Myocyte (in vitro differentiated cells): ENCODE data around the gene ADCY1. TPM values are rescaled to one million over a fixed set of nuclear protein-coding genes. Genes with fewer than 3 reads are reported as not detected.
A peak's percentile ranks its signal among the peaks of the same experiment; 100 is the strongest.

Source experiments
- DNase-seq: peaks from one replicate; pipeline ENCODE4 v3.0.0-alpha.2; 2012; ENCODE audit warnings: low read depth
- total RNA-seq: library from RNA; depleted of rRNA; stranded (reverse); fragments of >200 nt; gene quantifications from 2 replicates; pipeline ENCODE4 v1.2.3, GENCODE V29; 2014

Gene ADCY1
- total RNA-seq, 1 donor from 2014 or later: 0.40 TPM

- no peak for DNase-seq
Observed at GRCh38 chr7:45689797-45690761, 115.9 kb downstream of the ADCY1 start.

- DNase-seq: no peak
Observed at GRCh38 chr7:45690762-45691150, 116.6 kb downstream of the ADCY1 start.

- no peak for DNase-seq
Observed at GRCh38 chr7:45691155-45691656, 117.0 kb downstream of the ADCY1 start.

GRCh38 chr7:45692031-45692430 lies 117.9 kb downstream of the ADCY1 start:
- no peak for DNase-seq

GRCh38 chr7:45695249-45695995 lies 121.3 kb downstream of the ADCY1 start:
- DNase-seq: no peak

GRCh38 chr7:45696476-45696875 lies 122.3 kb downstream of the ADCY1 start:
- no peak for DNase-seq

GRCh38 chr7:45697576-45698136 lies 123.5 kb downstream of the ADCY1 start:
- DNase-seq: no peak

- DNase-seq: no peak
Observed at GRCh38 chr7:45698303-45699014, 124.3 kb downstream of the ADCY1 start.

- DNase-seq: no peak
Observed at GRCh38 chr7:45699015-45699309, 124.8 kb downstream of the ADCY1 start.

- DNase-seq: no peak
Observed at GRCh38 chr7:45699726-45700390, 125.7 kb downstream of the ADCY1 start.

DNA sequence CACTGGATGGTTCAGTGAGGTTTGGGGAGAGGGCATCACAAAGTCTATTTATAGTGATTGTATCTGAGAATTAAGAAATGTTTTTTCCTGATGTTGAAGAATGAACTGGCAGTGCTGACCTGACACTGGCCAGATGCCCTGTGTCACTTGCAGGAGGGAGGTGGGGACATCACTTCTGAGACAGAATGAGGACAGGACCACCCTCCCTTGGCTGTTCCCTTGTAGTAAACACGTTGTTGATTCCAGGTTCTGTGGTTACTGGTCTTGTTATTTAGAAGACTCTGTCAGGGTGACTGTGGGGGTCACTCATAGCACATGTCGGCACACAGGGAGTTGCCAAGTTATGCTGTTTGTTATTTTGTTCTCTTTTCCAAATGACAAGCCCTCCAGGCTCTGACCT lies 126.4 kb downstream of the ADCY1 start:
- no peak for DNase-seq

DNA sequence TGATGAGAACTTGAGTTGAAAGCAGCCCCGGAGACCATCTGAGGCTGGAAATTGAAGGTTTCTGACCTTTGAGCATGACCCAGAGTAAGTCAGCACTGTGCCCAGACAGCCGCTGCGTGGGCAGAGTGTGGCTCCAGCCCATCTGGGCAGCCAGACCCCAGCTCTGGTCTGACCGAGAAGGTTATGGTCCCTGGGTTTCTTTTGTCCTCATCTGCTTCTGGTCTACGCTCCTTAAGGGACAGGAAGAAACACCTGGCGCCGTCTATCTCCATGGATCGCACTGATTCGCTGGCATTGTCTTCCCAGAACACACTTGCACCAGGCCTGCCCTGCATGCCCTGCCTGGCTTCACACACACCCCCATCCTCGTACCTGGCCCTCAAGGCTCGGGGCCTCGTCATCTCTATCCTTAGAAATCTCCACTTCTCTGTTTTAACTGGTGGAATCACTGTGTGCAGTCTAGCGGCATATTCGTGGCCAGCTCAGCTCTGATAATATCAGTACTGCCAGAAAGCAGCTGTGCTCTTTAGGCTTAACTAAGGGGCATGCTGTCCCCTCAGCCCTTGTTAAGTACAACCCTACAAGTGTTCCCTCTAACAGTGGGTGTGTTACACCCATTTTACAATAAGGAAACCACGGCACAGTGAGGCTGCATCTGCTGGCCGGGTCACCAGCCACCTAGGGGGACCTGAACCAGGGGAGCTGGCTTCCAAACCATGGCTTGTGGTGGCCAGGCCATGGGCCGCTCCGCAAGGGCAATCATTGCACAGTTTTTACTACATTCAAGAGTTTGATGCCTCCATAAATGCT lies 127.7 kb downstream of the ADCY1 start:
- peak; percentile 66 for DNase-seq

DNA sequence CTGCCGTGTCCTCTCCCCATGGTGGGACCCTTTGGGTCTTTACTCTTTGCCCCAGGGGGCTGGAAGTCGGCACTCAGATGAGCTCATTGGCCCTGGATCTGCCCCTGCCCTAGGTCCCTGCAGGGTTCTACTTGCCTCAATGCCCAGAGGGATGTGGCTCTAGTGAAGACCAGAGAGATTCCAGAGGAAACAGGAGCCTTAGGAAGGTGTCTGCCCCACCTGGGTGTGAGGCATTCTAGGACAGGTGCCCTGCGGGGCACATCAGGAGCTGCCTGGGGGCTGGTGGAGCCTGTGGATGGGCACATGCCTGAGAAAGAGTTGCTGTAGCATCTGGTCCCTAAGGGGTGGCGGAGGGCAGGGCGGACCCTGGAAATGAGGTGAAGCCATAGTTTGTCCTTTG lies 128.6 kb downstream of the ADCY1 start:
- DNase-seq: no peak

- no peak for DNase-seq
Observed at GRCh38 chr7:45703373-45703821, 129.2 kb downstream of the ADCY1 start.

DNA sequence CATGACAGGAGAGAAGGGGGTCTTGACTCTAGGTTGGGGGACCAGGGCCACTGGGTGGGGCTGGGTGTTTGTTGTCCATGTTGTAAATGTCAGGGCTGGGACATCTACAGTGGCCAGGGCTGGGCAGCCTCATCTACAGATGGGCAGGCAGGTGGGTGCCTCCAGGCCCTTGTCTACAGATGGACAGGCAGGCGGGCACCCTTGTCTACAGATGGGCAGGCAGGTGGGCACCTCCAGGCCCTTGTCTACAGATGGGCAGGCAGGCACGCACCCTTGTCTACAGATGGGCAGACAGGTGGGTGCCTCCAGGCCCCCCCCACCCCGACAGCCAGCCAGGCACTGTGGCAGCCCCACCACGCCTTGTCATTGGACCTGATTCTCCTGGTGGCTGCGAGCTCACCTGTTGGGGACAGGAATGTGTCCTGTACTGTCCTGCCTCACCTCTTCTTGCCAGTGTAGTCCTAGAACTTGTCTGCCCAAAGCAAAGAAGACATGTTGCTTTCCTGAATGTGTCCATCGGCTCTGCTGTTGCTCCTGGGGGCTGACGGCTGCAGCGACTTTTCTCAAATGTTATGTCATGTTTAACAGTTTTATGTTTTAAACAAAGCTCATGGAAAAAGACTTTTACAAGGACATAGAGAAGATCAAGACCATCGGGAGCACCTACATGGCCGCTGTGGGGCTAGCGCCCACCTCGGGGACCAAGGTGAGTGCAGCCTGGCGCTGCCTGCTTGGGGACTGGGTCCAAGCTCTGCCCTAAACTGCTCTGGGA lies 129.9 kb downstream of the ADCY1 start:
- DNase-seq: no peak

DNA sequence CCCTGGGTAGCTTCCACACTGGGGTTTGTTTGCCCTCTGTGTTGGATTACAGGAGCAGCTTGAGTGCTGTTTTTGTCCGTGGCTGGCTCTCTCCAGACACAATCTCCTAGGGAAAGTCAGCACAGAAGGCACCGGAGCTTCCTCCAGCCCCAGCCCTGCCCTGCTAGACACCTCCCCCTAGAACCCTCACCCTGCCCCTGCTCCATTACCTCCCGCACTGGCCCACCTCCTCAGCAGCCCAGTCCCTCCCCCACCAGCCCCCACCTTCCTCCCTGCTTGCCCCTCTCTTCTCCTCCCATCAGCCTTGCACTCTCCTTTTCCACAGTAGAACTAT lies 130.5 kb downstream of the ADCY1 start:
- no peak for DNase-seq

- DNase-seq: no peak
Observed at GRCh38 chr7:45708046-45708950, 134.1 kb downstream of the ADCY1 start.
